SK-N-SH treated with all-trans-retinoic acid at 6 μM for 48 hours (cell line): ENCODE results near the gene KCNH1.

Experiments used
- ATAC-seq: fragments of 200-7000 bp; cut with Tn5 transposase; 3 replicates; pipeline ENCODE4 v1.9.1; 2020; ENCODE audit warnings: mild to moderate bottlenecking, moderate library complexity
- ARNTL ChIP-seq: fragments of 450-650 bp; formaldehyde crosslinking; IDR thresholded peaks from 2 replicates; pipeline ENCODE4 v1.5.0; 2020; ENCODE audit warnings: low read depth, mild to moderate bottlenecking, moderate library complexity, borderline replicate concordance
- BACH2 ChIP-seq: fragments of 250-450 bp; sonication (Bioruptor Pico); IDR thresholded peaks from 2 replicates; pipeline ENCODE4 v1.9.0; 2021; ENCODE audit warnings: mild to moderate bottlenecking, borderline replicate concordance
- CSDC2 ChIP-seq: fragments of 250-450 bp; sonication (Bioruptor Pico); IDR thresholded peaks from 2 replicates; pipeline ENCODE4 v1.5.0; 2020; ENCODE audit warnings: mild to moderate bottlenecking, moderate library complexity
- ESRRG ChIP-seq: fragments of 250-450 bp; sonication (Bioruptor Pico); IDR thresholded peaks from 2 replicates; pipeline ENCODE4 v1.6.1; 2021; ENCODE audit warnings: mild to moderate bottlenecking
- GLIS3 ChIP-seq: fragments of 250-450 bp; sonication (Bioruptor Pico); IDR thresholded peaks from 2 replicates; pipeline ENCODE4 v1.5.0; 2020; ENCODE audit warnings: mild to moderate bottlenecking, moderate library complexity
- ISL1 ChIP-seq: fragments of 250-450 bp; sonication (Bioruptor Pico); IDR thresholded peaks from 2 replicates; pipeline ENCODE4 v2.1.2; 2022; ENCODE audit warnings: mild to moderate bottlenecking, moderate library complexity
- OSR1 ChIP-seq: fragments of 250-450 bp; sonication (Bioruptor Pico); IDR thresholded peaks from 2 replicates; pipeline ENCODE4 v1.8.0; 2022; ENCODE audit warnings: moderate library complexity, mild to moderate bottlenecking, inconsistent platforms
- PPARA ChIP-seq: fragments of 250-450 bp; sonication (Bioruptor Pico); IDR thresholded peaks from 2 replicates; pipeline ENCODE4 v1.5.0; 2020; ENCODE audit warnings: mild to moderate bottlenecking, borderline replicate concordance
- RARB ChIP-seq: fragments of 250-450 bp; sonication (Bioruptor Pico); IDR thresholded peaks from 2 replicates; pipeline ENCODE4 v1.8.0; 2021; ENCODE audit warnings: mild to moderate bottlenecking, moderate library complexity
- SNAI2 ChIP-seq: fragments of 250-450 bp; sonication (Bioruptor Pico); IDR thresholded peaks from 2 replicates; pipeline ENCODE4 v1.5.0; 2020; ENCODE audit warnings: mild to moderate bottlenecking, moderate library complexity
- TCF4 ChIP-seq: fragments of 250-450 bp; sonication (Bioruptor Pico); IDR thresholded peaks from 2 replicates; pipeline ENCODE4 v1.8.0; 2021; ENCODE audit warnings: mild to moderate bottlenecking, moderate library complexity, borderline replicate concordance
- TOX ChIP-seq: fragments of 250-450 bp; sonication (Bioruptor Pico); IDR thresholded peaks from 2 replicates; pipeline ENCODE4 v1.8.0; 2021; ENCODE audit warnings: mild to moderate bottlenecking, moderate library complexity, borderline replicate concordance
- ZFP3 ChIP-seq: fragments of 250-450 bp; sonication (Bioruptor Pico); IDR thresholded peaks from 2 replicates; pipeline ENCODE4 v1.5.0; 2020; ENCODE audit warnings: mild to moderate bottlenecking, moderate library complexity
- ZFP30 ChIP-seq: fragments of 450-650 bp; formaldehyde crosslinking; IDR thresholded peaks from 2 replicates; pipeline ENCODE4 v1.5.0; 2022; ENCODE audit warnings: mild to moderate bottlenecking, moderate library complexity
- ZNF565 ChIP-seq: fragments of 450-650 bp; formaldehyde crosslinking; conservative IDR thresholded peaks from 2 replicates; pipeline ENCODE4 v1.5.0; 2020; ENCODE audit warnings: low read depth, mild to moderate bottlenecking, moderate library complexity
- ZNF8 ChIP-seq: fragments of 450-650 bp; formaldehyde crosslinking; IDR thresholded peaks from 2 replicates; pipeline ENCODE4 v1.5.0; 2020; ENCODE audit warnings: mild to moderate bottlenecking, moderate library complexity
- TF ChIP-seq, protein P1 (sequence below): fragments of 250-450 bp; sonication (Bioruptor Pico); IDR thresholded peaks from 2 replicates; pipeline ENCODE4 v1.5.1; 2021; ENCODE audit warnings: mild to moderate bottlenecking, moderate library complexity
- TF ChIP-seq, protein P2 (sequence below): fragments of 250-450 bp; sonication (Bioruptor Pico); IDR thresholded peaks from 2 replicates; pipeline ENCODE4 v1.5.1; 2020; ENCODE audit warnings: low read depth, mild to moderate bottlenecking, moderate library complexity
- TF ChIP-seq, protein P3 (sequence below): fragments of 250-450 bp; sonication (Bioruptor Pico); IDR thresholded peaks from 2 replicates; pipeline ENCODE4 v1.8.0; 2021; ENCODE audit warnings: low read depth, mild to moderate bottlenecking, moderate library complexity, borderline replicate concordance
- TF ChIP-seq, protein P4 (sequence below): fragments of 250-450 bp; sonication (Bioruptor Pico); IDR thresholded peaks from 2 replicates; pipeline ENCODE4 v1.8.0; 2020; ENCODE audit warnings: mild to moderate bottlenecking, moderate library complexity, borderline replicate concordance
- TF ChIP-seq, protein P5 (sequence below): fragments of 250-450 bp; sonication (Bioruptor Pico); IDR thresholded peaks from 2 replicates; pipeline ENCODE4 v1.5.0; 2020; ENCODE audit warnings: mild to moderate bottlenecking, moderate library complexity

The KCNH1 gene

DNA sequence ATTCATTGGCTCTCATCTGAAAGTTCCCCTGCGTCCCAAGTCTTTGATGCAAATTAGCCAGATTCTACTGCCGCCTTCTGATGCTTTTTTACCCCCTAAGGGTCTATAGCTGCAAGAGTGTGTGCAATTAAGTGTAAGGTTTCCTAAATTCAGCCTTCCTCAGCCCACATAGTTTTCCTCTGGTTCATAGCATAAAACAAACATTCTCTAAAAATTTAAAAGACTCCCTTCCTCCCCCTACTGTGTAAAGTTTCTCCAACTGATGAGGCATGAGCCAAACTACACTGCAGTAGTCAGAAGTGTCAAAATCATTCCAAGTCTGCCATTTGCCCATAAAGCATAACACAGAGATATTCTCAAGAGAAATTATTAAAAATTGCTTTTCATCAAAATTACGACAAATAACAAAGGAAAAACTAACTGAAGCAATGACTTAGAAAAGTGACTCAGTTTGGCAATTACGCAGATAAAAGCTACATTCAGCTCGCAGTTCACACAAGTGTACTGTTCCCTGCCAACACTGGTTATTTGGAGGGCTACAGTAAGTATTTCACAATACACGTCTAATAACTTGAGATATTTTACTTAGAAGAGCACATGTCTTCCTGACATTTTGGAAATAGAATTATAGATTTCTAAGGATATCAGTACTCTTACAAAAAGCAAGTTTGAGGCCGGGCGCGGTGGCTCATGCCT lies 15.4 kb downstream of the KCNH1 start:
- no peak for ATAC-seq
- TF ChIP-seq, protein P1, sequence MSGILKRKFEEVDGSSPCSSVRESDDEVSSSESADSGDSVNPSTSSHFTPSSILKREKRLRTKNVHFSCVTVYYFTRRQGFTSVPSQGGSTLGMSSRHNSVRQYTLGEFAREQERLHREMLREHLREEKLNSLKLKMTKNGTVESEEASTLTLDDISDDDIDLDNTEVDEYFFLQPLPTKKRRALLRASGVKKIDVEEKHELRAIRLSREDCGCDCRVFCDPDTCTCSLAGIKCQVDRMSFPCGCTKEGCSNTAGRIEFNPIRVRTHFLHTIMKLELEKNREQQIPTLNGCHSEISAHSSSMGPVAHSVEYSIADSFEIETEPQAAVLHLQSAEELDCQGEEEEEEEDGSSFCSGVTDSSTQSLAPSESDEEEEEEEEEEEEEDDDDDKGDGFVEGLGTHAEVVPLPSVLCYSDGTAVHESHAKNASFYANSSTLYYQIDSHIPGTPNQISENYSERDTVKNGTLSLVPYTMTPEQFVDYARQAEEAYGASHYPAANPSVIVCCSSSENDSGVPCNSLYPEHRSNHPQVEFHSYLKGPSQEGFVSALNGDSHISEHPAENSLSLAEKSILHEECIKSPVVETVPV (CRISPR knock-in tag) = no peak
- TF ChIP-seq, protein P2, sequence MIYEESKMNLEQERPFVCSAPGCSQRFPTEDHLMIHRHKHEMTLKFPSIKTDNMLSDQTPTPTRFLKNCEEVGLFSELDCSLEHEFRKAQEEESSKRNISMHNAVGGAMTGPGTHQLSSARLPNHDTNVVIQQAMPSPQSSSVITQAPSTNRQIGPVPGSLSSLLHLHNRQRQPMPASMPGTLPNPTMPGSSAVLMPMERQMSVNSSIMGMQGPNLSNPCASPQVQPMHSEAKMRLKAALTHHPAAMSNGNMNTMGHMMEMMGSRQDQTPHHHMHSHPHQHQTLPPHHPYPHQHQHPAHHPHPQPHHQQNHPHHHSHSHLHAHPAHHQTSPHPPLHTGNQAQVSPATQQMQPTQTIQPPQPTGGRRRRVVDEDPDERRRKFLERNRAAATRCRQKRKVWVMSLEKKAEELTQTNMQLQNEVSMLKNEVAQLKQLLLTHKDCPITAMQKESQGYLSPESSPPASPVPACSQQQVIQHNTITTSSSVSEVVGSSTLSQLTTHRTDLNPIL (CRISPR knock-in tag) = no peak

DNA sequence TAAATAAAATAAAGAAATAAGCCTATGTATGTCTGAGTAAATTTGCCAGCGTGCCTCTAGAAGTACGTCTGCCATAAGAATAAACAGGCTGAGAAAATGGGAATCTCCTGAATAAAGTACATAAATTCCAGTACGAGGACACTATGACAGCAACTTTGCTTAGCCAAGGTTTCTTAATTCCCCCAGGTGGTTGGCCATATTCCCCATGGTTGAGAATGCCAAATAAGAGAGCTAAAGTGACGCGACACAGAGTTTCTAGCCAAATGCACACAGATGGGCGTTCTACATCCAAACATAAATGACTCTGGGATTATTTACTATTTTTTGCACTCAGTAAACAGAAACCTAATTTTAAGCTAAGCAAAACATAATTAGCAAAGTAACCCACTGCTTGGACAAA lies 19.5 kb downstream of the KCNH1 start:
- TF ChIP-seq CSDC2 (CRISPR knock-in tag) (no peak), ISL1 (CRISPR knock-in tag) (no peak), BACH2 (CRISPR knock-in tag) (no peak), GLIS3 (no peak), TOX (CRISPR knock-in tag) (no peak), ZFP30 (no peak), PPARA (CRISPR knock-in tag) (no peak), ZFP3 (CRISPR knock-in tag) (no peak), ARNTL (CRISPR knock-in tag) (no peak), OSR1 (CRISPR knock-in tag) (no peak), TCF4 (CRISPR knock-in tag) (no peak), SNAI2 (CRISPR knock-in tag) (no peak), RARB (no peak), ZNF565 (CRISPR knock-in tag) (no peak)
- TF ChIP-seq, protein P3, sequence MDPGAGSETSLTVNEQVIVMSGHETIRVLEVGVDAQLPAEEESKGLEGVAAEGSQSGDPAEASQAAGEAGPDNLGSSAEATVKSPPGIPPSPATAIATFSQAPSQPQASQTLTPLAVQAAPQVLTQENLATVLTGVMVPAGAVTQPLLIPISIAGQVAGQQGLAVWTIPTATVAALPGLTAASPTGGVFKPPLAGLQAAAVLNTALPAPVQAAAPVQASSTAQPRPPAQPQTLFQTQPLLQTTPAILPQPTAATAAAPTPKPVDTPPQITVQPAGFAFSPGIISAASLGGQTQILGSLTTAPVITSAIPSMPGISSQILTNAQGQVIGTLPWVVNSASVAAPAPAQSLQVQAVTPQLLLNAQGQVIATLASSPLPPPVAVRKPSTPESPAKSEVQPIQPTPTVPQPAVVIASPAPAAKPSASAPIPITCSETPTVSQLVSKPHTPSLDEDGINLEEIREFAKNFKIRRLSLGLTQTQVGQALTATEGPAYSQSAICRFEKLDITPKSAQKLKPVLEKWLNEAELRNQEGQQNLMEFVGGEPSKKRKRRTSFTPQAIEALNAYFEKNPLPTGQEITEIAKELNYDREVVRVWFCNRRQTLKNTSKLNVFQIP (CRISPR knock-in tag) = no peak
- TF ChIP-seq, protein P4, sequence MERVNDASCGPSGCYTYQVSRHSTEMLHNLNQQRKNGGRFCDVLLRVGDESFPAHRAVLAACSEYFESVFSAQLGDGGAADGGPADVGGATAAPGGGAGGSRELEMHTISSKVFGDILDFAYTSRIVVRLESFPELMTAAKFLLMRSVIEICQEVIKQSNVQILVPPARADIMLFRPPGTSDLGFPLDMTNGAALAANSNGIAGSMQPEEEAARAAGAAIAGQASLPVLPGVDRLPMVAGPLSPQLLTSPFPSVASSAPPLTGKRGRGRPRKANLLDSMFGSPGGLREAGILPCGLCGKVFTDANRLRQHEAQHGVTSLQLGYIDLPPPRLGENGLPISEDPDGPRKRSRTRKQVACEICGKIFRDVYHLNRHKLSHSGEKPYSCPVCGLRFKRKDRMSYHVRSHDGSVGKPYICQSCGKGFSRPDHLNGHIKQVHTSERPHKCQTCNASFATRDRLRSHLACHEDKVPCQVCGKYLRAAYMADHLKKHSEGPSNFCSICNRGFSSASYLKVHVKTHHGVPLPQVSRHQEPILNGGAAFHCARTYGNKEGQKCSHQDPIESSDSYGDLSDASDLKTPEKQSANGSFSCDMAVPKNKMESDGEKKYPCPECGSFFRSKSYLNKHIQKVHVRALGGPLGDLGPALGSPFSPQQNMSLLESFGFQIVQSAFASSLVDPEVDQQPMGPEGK (CRISPR knock-in tag) = no peak
- TF ChIP-seq, protein P5, sequence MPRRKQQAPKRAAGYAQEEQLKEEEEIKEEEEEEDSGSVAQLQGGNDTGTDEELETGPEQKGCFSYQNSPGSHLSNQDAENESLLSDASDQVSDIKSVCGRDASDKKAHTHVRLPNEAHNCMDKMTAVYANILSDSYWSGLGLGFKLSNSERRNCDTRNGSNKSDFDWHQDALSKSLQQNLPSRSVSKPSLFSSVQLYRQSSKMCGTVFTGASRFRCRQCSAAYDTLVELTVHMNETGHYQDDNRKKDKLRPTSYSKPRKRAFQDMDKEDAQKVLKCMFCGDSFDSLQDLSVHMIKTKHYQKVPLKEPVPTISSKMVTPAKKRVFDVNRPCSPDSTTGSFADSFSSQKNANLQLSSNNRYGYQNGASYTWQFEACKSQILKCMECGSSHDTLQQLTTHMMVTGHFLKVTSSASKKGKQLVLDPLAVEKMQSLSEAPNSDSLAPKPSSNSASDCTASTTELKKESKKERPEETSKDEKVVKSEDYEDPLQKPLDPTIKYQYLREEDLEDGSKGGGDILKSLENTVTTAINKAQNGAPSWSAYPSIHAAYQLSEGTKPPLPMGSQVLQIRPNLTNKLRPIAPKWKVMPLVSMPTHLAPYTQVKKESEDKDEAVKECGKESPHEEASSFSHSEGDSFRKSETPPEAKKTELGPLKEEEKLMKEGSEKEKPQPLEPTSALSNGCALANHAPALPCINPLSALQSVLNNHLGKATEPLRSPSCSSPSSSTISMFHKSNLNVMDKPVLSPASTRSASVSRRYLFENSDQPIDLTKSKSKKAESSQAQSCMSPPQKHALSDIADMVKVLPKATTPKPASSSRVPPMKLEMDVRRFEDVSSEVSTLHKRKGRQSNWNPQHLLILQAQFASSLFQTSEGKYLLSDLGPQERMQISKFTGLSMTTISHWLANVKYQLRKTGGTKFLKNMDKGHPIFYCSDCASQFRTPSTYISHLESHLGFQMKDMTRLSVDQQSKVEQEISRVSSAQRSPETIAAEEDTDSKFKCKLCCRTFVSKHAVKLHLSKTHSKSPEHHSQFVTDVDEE (CRISPR knock-in tag) = no peak
- TF ChIP-seq, protein P1 (CRISPR knock-in tag) = no peak
- no peak for ATAC-seq

DNA sequence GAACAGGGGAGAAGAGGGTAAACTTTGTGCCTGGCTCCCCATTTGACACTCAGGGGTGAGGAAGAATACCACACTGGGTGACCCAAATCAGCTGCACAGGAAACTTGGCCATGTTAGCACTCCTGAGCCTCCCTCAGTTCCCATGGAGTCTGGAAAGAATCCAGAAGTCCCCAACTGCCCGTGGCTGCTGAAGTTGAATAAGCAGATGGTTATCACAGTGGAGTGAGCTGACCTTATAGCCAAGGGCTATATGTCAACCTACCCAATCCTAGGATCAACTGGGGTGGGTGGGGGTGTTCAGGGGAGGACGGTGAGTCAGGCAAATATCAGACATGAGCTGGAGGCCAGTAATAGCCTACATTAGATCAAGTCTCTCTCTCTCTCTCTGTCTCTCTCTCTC lies 20.4 kb downstream of the KCNH1 start:
- TF ChIP-seq, protein P1 (CRISPR knock-in tag) = no peak
- TF ChIP-seq ARNTL (CRISPR knock-in tag) = no peak
- no peak for TF ChIP-seq GLIS3
- TF ChIP-seq TOX (CRISPR knock-in tag) = no peak
- no peak for TF ChIP-seq OSR1 (CRISPR knock-in tag)
- TF ChIP-seq ZFP3 (CRISPR knock-in tag) = no peak
- no peak for TF ChIP-seq ESRRG (CRISPR knock-in tag)
- TF ChIP-seq, protein P4 (CRISPR knock-in tag) = no peak
- TF ChIP-seq BACH2 (CRISPR knock-in tag) = no peak
- TF ChIP-seq ZNF8 (CRISPR knock-in tag) = no peak
- no peak for TF ChIP-seq RARB
- no peak for ATAC-seq
